ENCODE measurements around the gene STMND1. TPM values are rescaled to one million over a fixed set of nuclear protein-coding genes. Genes with fewer than 3 reads are reported as not detected.

Gene STMND1
- total RNA-seq, 1 experiment from 2014 or later, result not detected

- no peak for TF ChIP-seq PRDM15 (CRISPR knock-in tag; IDR thresholded peaks at IDR 0.05)
- TF ChIP-seq MLX (CRISPR knock-in tag; IDR thresholded peaks at IDR 0.05), result no peak
Measured at GRCh38 chr6:17061097-17061496, 40.8 kb upstream of the STMND1 start (continued).

GRCh38 chr6:17062871-17063440, 38.9 kb upstream of the STMND1 start:
- Mint-ChIP-seq H3K36me3 (no peaks in the 10 kb centered on the region), H3K9me3 (no peaks in the 10 kb centered on the region), H3K4me3 (no peak overlapping the region), H3K27ac (no peak overlapping the region), H3K27me3 (ENCODE audit: low read depth) (peaks cover 8% of the 10 kb centered on the region; the same call in 1 of the 2 replicates), H3K4me1 (no peaks in the 10 kb centered on the region)
- no peak for DNase-seq (ENCODE audit: low spot score)
- POLR2A ChIA-PET, result no interaction called here
- no peak for TF ChIP-seq RELA (CRISPR knock-in tag; IDR thresholded peaks at IDR 0.05; ENCODE audit: borderline replicate concordance)
- CTCF ChIA-PET, result no interaction called here
- no peak for ATAC-seq

GRCh38 chr6:17064975-17065374, 36.9 kb upstream of the STMND1 start:
- ChIA-PET POLR2A (no interaction called here), CTCF (no interaction called here)
- peaks cover 7% of the 10 kb centered on the region for H3K36me3 Mint-ChIP-seq
- ATAC-seq (no peak), DNase-seq (ENCODE audit: low spot score) (no peak)
- no peak overlapping the region for H3K27ac Mint-ChIP-seq
- H3K27me3 Mint-ChIP-seq (ENCODE audit: low read depth), result peaks cover 13% of the 10 kb centered on the region; the same call in 1 of the 2 replicates
- no peak for TF ChIP-seq FOXK1 (CRISPR knock-in tag; IDR thresholded peaks at IDR 0.05)
- no peak for TF ChIP-seq FOXJ3 (CRISPR knock-in tag; IDR thresholded peaks at IDR 0.05; ENCODE audit: borderline replicate concordance)
- no peak for TF ChIP-seq OVOL2 (CRISPR knock-in tag; IDR thresholded peaks at IDR 0.05; ENCODE audit: borderline replicate concordance)
- no peak for TF ChIP-seq PRDM15 (CRISPR knock-in tag; IDR thresholded peaks at IDR 0.05)
- no peak for TF ChIP-seq ZNF121 (CRISPR knock-in tag; IDR thresholded peaks at IDR 0.05)
- no peak for TF ChIP-seq MXD4 (CRISPR knock-in tag; IDR thresholded peaks at IDR 0.05; ENCODE audit: borderline replicate concordance)
- TF ChIP-seq NR3C1 (CRISPR knock-in tag; conservative IDR thresholded peaks at IDR 0.05; ENCODE audit: low read depth), result no peak
- no peak for TF ChIP-seq GABPB1 (CRISPR knock-in tag; IDR thresholded peaks at IDR 0.05)
- no peak for TF ChIP-seq ERG (CRISPR knock-in tag; IDR thresholded peaks at IDR 0.05)
- no peak for TF ChIP-seq ZSCAN18 (CRISPR knock-in tag; IDR thresholded peaks at IDR 0.05)
- no peak for TF ChIP-seq ARID4B (CRISPR knock-in tag; IDR thresholded peaks at IDR 0.05; ENCODE audit: borderline replicate concordance)
- TF ChIP-seq TCF7 (CRISPR knock-in tag; IDR thresholded peaks at IDR 0.05; ENCODE audit: low read depth), result no peak
- no peak for TF ChIP-seq CREB1 (CRISPR knock-in tag; IDR thresholded peaks at IDR 0.05)
- H3K4me3 Mint-ChIP-seq, result no peak overlapping the region
- H3K9me3 Mint-ChIP-seq, result peaks cover 13% of the 10 kb centered on the region
- H3K4me1 Mint-ChIP-seq, result no peaks in the 10 kb centered on the region
